Endothelial cell of umbilical vein (primary cell): ENCODE results near the gene KCND2. TPM values are rescaled to one million over a fixed set of nuclear protein-coding genes. Genes with fewer than 3 reads are reported as not detected.

Source experiments
- BruUV-seq: library from RNA; stranded (reverse); fragments of 400-500 nt; replicated peaks from 2 replicates; lab custom pipeline; 2021; lab: Mats Ljungman, UMichigan
- CTCF ChIA-PET: fragments of 300-600, 350-600 bp; sonication (Branson Sonifier 250); formaldehyde crosslinking; loops from one replicate; lab custom pipeline; 2021; ENCODE audit warnings: antibody characterized with exemption, inconsistent platforms; lab: Charles Lee
- POLR2A ChIA-PET: fragments of 300-600, 350-600 bp; sonication (Branson Sonifier 250); formaldehyde crosslinking; loops from one replicate; lab custom pipeline; 2021; ENCODE audit warnings: antibody characterized with exemption, inconsistent platforms; lab: Charles Lee
- DNase-seq: peaks from one replicate; pipeline ENCODE4 v3.0.0-alpha.2; 2011; ENCODE audit warnings: low read depth, low spot score
- FAIRE-seq: peaks from 2 replicates; lab custom pipeline; 2011; peaks lifted over from hg19 to GRCh38; lab: Jason Lieb, UNC
- H2AFZ ChIP-seq: 2 replicates; pipeline ENCODE4 v1.6.0; 2012; ENCODE audit warnings: low read depth, low read length, control low read depth, inconsistent platforms
- H3K27ac ChIP-seq: 2 replicates; pipeline ENCODE4 v1.5.1; 2011; ENCODE audit warnings: low read depth, mild to moderate bottlenecking, control low read depth, low read length, moderate library complexity; ENCODE audit not compliant: insufficient read depth
- H3K27me3 ChIP-seq, 2 experiments: 2 replicates each; pipeline versions ENCODE4 v1.6.0 to v1.6.1; 2011; ENCODE audit warnings: low read length in 2 of 2, mixed read lengths in 1 of 2; ENCODE audit not compliant: control insufficient read depth in 2 of 2, insufficient read depth in 2 of 2
- H3K36me3 ChIP-seq, 2 experiments: 2 replicates in 1 of 2; 3 replicates in 1 of 2; pipeline ENCODE4 v1.5.1; 2011; ENCODE audit warnings: low read length in 2 of 2, mild to moderate bottlenecking in 1 of 2, moderate library complexity in 1 of 2; ENCODE audit not compliant: control insufficient read depth in 2 of 2, insufficient read depth in 2 of 2; ENCODE audit errors: extremely low read depth in 1 of 2
- H3K4me1 ChIP-seq: 3 replicates; pipeline ENCODE4 v1.5.1; 2011; ENCODE audit warnings: mild to moderate bottlenecking, low read length; ENCODE audit not compliant: control insufficient read depth, insufficient read depth; ENCODE audit errors: extremely low read depth
- H3K4me2 ChIP-seq: 2 replicates; pipeline ENCODE4 v1.6.1; 2011; ENCODE audit warnings: low read length, control low read depth, mixed read lengths; ENCODE audit not compliant: insufficient read depth
- H3K4me3 ChIP-seq, 3 experiments: fragments of 200-600 bp in 1 of 3; sonication (generic), shearing (Covaris generic) in 1 of 3; replicated peaks in 1 of 3; 2 replicates each; pipeline ENCODE4 v1.5.1; 2011 to 2016; ENCODE audit warnings: control low read depth in 3 of 3, low read length in 3 of 3, mild to moderate bottlenecking in 2 of 3, inconsistent platforms in 1 of 3, low read depth in 1 of 3, moderate library complexity in 1 of 3; ENCODE audit not compliant: insufficient read depth in 1 of 3
- H3K79me2 ChIP-seq: 2 replicates; pipeline ENCODE4 v1.6.0; 2012; ENCODE audit warnings: low read length, inconsistent platforms; ENCODE audit not compliant: control insufficient read depth, insufficient read depth
- H3K9ac ChIP-seq: replicated peaks from 2 replicates; pipeline ENCODE3; 2011; ENCODE audit warnings: low read length, control low read depth; ENCODE audit not compliant: insufficient read depth; ENCODE audit errors: extremely low read depth
- H3K9me1 ChIP-seq: replicated peaks from 3 replicates; pipeline ENCODE4 v1.6.0; 2011; ENCODE audit warnings: mild to moderate bottlenecking, low read length; ENCODE audit not compliant: control insufficient read depth, insufficient read depth; ENCODE audit errors: extremely low read depth
- H3K9me3 ChIP-seq: replicated peaks from 2 replicates; pipeline ENCODE4 v1.5.1; 2012; ENCODE audit warnings: low read length, inconsistent platforms; ENCODE audit not compliant: control insufficient read depth, insufficient read depth
- H4K20me1 ChIP-seq: replicated peaks from 2 replicates; pipeline ENCODE3; 2011; ENCODE audit warnings: mild to moderate bottlenecking, low read length; ENCODE audit not compliant: control insufficient read depth, insufficient read depth; ENCODE audit errors: extremely low read depth
- CTCF ChIP-seq, 2 donors: IDR thresholded peaks; 1 replicate in 1 of 2; 2 replicates in 1 of 2; pipeline ENCODE4 v1.5.1; 2011; ENCODE audit warnings: low read length in 2 of 2, mild to moderate bottlenecking in 2 of 2, moderate library complexity in 2 of 2, control low read depth in 1 of 2, inconsistent platforms in 1 of 2, low read depth in 1 of 2; ENCODE audit not compliant: insufficient read depth in 1 of 2; ENCODE audit errors: extremely low read depth in 1 of 2
- EZH2 ChIP-seq: IDR thresholded peaks from 2 replicates; pipeline ENCODE4 v1.6.1; 2012; ENCODE audit warnings: borderline replicate concordance, low read depth, mild to moderate bottlenecking, moderate library complexity, low read length, inconsistent platforms; ENCODE audit not compliant: severe bottlenecking
- FOS ChIP-seq: IDR thresholded peaks from 2 replicates; pipeline ENCODE4 v1.6.1; 2011; ENCODE audit warnings: mild to moderate bottlenecking, low read length, moderate library complexity, borderline replicate concordance; ENCODE audit not compliant: insufficient read depth
- GATA2 ChIP-seq: IDR thresholded peaks from 2 replicates; pipeline ENCODE4 v1.7.0; 2011; ENCODE audit warnings: low read depth, mild to moderate bottlenecking, moderate library complexity, mixed read lengths, low read length; ENCODE audit not compliant: insufficient read length, insufficient read depth
- JUN ChIP-seq: IDR thresholded peaks from 2 replicates; pipeline ENCODE4 v1.6.1; 2011; ENCODE audit warnings: borderline replicate concordance, low read depth; ENCODE audit not compliant: insufficient read length, insufficient read depth
- MAX ChIP-seq: IDR thresholded peaks from 2 replicates; pipeline ENCODE4 v1.6.1; 2011; ENCODE audit not compliant: insufficient read depth, insufficient read length
- MYC ChIP-seq: IDR thresholded peaks from one replicate; pipeline ENCODE4 v1.6.1; 2011; ENCODE audit warnings: mild to moderate bottlenecking, low read depth, low read length
- POLR2A ChIP-seq: IDR thresholded peaks from 2 replicates; pipeline ENCODE4 v1.6.1; 2012; ENCODE audit warnings: low read depth, mild to moderate bottlenecking, control low read depth, low read length
- POLR2AphosphoS5 ChIP-seq: IDR thresholded peaks from 2 replicates; pipeline ENCODE4 v1.6.1; 2012; ENCODE audit warnings: low read depth, mild to moderate bottlenecking, control low read depth, low read length, moderate library complexity; ENCODE audit not compliant: insufficient read depth
- dilution Hi-C: fragments of 300-500 bp; cut with MboI; formaldehyde crosslinking; loops from one replicate; pipeline ENCODE4 v1.15.0; 2019; ENCODE audit warnings: low sequenced_read_pairs; ENCODE audit not compliant: extremely low pct_ligation_motif_present
- intact Hi-C: fragments of 100-400 bp; cut with micrococcal nuclease; formaldehyde crosslinking; loops from one replicate; pipeline ENCODE4 v1.10.0; 2022
- polyA plus RNA-seq, 4 experiments: library from polyadenylated mRNA; depleted of rRNA in 3 of 4; stranded (reverse) in 3 of 4; unstranded in 1 of 4; fragments of >200 nt; gene quantifications; 2 replicates each; pipeline versions ENCODE4 v1.2.1 to v1.2.3, GENCODE V29; 2011 to 2012; ENCODE audit warnings: missing spikeins in 1 of 4
- total RNA-seq: library from RNA; stranded (reverse); gene quantifications from 2 replicates; pipeline ENCODE4 v1.2.3, GENCODE V29; 2021

KCND2 gene
- total and polyA plus RNA-seq, 2 donors (not counting 3 experiments of a cell fraction or from before 2014, with no cell fraction given), result not detected

GRCh38 chr7:120486164-120486563 is 213.2 kb downstream of the KCND2 start:
- no peaks in the 10 kb centered on the region for H3K79me2 ChIP-seq
- H3K9ac ChIP-seq, result no peak overlapping the region
- no peaks in the 10 kb centered on the region for H3K9me1 ChIP-seq
- dilution Hi-C loops (no loop called here), intact Hi-C loops (no loop called here)
- H2AFZ ChIP-seq, result no peak overlapping the region
- no peaks in the 10 kb centered on the region for H3K27me3 ChIP-seq
- TF ChIP-seq POLR2AphosphoS5 (no peak), FOS (no peak), EZH2 (no peak), GATA2 (no peak), MYC (no peak), CTCF (IDR thresholded peaks at IDR 0.05; ENCODE audit: extremely low read depth in 1 of 2, insufficient read depth in 1 of 2, low read depth in 1 of 2, low read length in 2 of 2) (no peak), JUN (no peak), MAX (no peak), POLR2A (no peak)
- no peaks in the 10 kb centered on the region for H4K20me1 ChIP-seq
- no peak overlapping the region for H3K4me2 ChIP-seq
- ChIA-PET POLR2A (no interaction called here), CTCF (interaction anchor here (1.1 kb wide), 1 partner anchor 18 kb away, joined by 3 read pairs; no protein-coding TSS in a partner anchor)
- no peaks in the 10 kb centered on the region for H3K9me3 ChIP-seq
- H3K4me3 ChIP-seq, result no peak overlapping the region
- no TSS peak for BruUV-seq
- FAIRE-seq (no peak), DNase-seq (no peak)
- H3K27ac ChIP-seq, result no peak overlapping the region
- no peaks in the 10 kb centered on the region for H3K4me1 ChIP-seq
- no peaks in the 10 kb centered on the region for H3K36me3 ChIP-seq
